Measurements from ENCODE around the gene PCDHGA1.

The PCDHGA1 gene

DNA sequence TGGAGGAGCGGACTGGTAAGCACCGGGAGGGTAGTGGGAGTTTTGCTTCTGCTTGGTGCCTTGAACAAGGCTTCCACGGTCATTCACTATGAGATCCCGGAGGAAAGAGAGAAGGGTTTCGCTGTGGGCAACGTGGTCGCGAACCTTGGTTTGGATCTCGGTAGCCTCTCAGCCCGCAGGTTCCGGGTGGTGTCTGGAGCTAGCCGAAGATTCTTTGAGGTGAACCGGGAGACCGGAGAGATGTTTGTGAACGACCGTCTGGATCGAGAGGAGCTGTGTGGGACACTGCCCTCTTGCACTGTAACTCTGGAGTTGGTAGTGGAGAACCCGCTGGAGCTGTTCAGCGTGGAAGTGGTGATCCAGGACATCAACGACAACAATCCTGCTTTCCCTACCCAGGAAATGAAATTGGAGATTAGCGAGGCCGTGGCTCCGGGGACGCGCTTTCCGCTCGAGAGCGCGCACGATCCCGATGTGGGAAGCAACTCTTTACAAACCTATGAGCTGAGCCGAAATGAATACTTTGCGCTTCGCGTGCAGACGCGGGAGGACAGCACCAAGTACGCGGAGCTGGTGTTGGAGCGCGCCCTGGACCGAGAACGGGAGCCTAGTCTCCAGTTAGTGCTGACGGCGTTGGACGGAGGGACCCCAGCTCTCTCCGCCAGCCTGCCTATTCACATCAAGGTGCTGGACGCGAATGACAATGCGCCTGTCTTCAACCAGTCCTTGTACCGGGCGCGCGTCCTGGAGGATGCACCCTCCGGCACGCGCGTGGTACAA, 146.0 kb downstream of the PCDHGA1 start:
- H3K4me3 ChIP-seq (ENCODE audit: low read depth, low read length): peak overlapping the region; percentile 73
- TF ChIP-seq, protein P1, sequence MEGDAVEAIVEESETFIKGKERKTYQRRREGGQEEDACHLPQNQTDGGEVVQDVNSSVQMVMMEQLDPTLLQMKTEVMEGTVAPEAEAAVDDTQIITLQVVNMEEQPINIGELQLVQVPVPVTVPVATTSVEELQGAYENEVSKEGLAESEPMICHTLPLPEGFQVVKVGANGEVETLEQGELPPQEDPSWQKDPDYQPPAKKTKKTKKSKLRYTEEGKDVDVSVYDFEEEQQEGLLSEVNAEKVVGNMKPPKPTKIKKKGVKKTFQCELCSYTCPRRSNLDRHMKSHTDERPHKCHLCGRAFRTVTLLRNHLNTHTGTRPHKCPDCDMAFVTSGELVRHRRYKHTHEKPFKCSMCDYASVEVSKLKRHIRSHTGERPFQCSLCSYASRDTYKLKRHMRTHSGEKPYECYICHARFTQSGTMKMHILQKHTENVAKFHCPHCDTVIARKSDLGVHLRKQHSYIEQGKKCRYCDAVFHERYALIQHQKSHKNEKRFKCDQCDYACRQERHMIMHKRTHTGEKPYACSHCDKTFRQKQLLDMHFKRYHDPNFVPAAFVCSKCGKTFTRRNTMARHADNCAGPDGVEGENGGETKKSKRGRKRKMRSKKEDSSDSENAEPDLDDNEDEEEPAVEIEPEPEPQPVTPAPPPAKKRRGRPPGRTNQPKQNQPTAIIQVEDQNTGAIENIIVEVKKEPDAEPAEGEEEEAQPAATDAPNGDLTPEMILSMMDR (IDR thresholded peaks at IDR 0.05; ENCODE audit: low read depth, low read length): no peak

DNA sequence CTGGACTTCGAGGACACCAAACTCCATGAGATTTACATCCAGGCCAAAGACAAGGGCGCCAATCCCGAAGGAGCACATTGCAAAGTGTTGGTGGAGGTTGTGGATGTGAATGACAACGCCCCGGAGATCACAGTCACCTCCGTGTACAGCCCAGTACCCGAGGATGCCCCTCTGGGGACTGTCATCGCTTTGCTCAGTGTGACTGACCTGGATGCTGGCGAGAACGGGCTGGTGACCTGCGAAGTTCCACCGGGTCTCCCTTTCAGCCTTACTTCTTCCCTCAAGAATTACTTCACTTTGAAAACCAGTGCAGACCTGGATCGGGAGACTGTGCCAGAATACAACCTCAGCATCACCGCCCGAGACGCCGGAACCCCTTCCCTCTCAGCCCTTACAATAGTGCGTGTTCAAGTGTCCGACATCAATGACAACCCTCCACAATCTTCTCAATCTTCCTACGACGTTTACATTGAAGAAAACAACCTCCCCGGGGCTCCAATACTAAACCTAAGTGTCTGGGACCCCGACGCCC, 146.8 kb downstream of the PCDHGA1 start:
- TF ChIP-seq, protein P1 (IDR thresholded peaks at IDR 0.05; ENCODE audit: low read depth, low read length): no peak
- peak overlapping the region; percentile 73 for H3K4me3 ChIP-seq (ENCODE audit: low read depth, low read length)

DNA sequence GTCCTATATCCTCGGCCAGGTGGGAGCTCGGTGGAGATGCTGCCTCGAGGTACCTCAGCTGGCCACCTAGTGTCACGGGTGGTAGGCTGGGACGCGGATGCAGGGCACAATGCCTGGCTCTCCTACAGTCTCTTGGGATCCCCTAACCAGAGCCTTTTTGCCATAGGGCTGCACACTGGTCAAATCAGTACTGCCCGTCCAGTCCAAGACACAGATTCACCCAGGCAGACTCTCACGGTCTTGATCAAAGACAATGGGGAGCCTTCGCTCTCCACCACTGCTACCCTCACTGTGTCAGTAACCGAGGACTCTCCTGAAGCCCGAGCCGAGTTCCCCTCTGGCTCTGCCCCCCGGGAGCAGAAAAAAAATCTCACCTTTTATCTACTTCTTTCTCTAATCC, 147.5 kb downstream of the PCDHGA1 start:
- peak overlapping the region; percentile 73 for H3K4me3 ChIP-seq (ENCODE audit: low read depth, low read length)
- TF ChIP-seq, protein P1 (IDR thresholded peaks at IDR 0.05; ENCODE audit: low read depth, low read length): no peak

DNA sequence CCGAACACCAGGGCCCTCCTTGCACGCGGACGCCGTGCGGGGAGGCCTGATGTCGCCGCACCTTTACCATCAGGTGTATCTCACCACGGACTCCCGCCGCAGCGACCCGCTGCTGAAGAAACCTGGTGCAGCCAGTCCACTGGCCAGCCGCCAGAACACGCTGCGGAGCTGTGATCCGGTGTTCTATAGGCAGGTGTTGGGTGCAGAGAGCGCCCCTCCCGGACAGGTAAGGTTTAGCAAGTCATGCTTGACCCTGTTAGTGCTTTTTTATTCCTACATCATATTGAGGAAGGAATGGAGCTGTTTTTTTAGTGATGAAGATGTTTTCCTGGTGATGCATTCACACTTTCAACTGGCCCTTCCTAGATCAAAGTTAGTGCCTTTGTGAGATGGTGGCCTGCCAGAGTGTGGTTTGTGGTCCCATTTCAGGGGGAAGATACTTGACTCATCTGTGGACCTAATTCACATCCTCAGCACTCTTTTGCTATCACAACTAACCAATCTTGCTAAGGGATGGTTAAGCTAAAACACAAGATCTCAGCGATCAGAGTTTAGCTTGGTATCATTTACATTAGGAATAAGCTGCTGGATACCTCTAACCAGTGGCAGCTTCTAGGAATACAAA, 148.1 kb downstream of the PCDHGA1 start:
- TF ChIP-seq, protein P1 (IDR thresholded peaks at IDR 0.05; ENCODE audit: low read depth, low read length): peak; percentile 18; the same call in 1 of the 2 replicates
- H3K4me3 ChIP-seq (ENCODE audit: low read depth, low read length): peak overlapping the region; percentile 73

DNA sequence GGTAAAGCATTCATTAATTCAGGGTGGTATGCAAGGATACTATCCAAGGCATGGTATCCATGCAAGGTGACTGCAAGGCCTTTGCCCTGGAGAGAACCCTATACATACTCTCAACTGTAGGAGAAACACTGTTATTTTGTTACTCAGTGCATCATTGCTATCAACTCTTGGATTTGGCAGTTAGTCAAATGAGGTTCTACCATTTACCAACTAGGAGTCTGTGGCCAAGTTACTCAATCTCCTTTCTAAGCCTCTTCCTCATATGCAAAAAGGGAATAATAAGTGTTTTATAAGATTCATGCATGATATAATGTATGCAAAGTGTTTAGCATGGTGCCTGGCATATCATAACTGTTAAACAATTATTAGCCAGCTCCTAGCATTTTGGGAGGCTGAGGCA, 149.5 kb downstream of the PCDHGA1 start:
- H3K4me3 ChIP-seq (ENCODE audit: low read depth, low read length): no peak overlapping the region
- TF ChIP-seq, protein P1 (IDR thresholded peaks at IDR 0.05; ENCODE audit: low read depth, low read length): no peak

DNA sequence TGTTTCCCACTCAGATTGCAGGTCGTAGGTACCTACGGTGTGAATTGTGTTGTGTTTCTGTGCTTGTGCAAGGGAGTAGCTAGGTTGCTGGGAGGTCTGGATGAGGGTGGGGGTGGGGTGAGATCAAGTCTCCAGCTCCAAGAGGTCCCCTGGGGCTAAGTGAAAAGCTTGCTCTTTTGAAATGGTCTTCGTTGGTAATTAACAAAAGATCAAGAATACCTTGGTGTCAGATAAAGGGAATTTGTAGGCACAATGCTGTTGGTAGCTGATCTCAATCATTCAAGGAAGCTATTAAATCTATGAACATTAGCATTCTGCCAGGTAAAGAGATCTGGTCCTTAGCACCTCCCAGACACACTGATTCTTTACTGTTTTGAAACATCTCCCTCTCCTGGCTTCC, 153.6 kb downstream of the PCDHGA1 start:
- TF ChIP-seq, protein P1 (IDR thresholded peaks at IDR 0.05; ENCODE audit: low read depth, low read length): no peak
- no peak overlapping the region for H3K4me3 ChIP-seq (ENCODE audit: low read depth, low read length)

DNA sequence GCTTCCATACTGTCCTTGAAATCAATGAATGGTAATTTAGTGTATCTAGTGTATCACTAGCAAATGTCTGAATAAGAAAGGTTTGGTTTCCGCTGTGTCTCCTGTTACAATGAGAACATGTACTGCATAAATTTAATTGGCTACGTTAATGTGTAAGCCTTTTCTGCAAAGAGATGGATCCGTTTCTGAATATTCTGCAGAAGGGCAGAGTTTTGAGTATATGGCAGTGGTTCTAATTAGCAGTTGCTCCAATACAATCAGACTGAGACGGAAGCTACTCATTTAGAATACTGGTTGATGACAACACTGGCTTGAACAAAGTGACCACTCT, 154.0 kb downstream of the PCDHGA1 start:
- TF ChIP-seq, protein P1 (IDR thresholded peaks at IDR 0.05; ENCODE audit: low read depth, low read length): no peak
- no peak overlapping the region for H3K4me3 ChIP-seq (ENCODE audit: low read depth, low read length)

All from WI38 (cell line).